ENCODE data around the gene LEFTY2.

LEFTY2 gene

GRCh38 chr1:225928186-225929175 is 12.5 kb downstream of the LEFTY2 start:
- DNase-seq, result no peak

GRCh38 chr1:225926551-225927113 is 14.4 kb downstream of the LEFTY2 start:
- no peak for DNase-seq

- DNase-seq, result peak; percentile 98
Measured at GRCh38 chr1:225923692-225924555, 17.1 kb downstream of the LEFTY2 start, which contains the start of gene PYCR2. TSS of gene PYCR2 (minus strand) at chr1:225924250. CDS start at chr1:225924110, 140 bp downstream.

- DNase-seq, result no peak
Measured at GRCh38 chr1:225923381-225923691, 17.7 kb downstream of the LEFTY2 start.

- peak; percentile 14 for DNase-seq
Measured at GRCh38 chr1:225921734-225922709, 19.0 kb downstream of the LEFTY2 start.

GRCh38 chr1:225919906-225920305 is 21.1 kb downstream of the LEFTY2 start:
- peak; percentile 69 for DNase-seq

- no peak for DNase-seq
Measured at GRCh38 chr1:225918280-225918679, 22.7 kb downstream of the LEFTY2 start.

- peak; percentile 23 for DNase-seq
Measured at GRCh38 chr1:225917536-225917935, 23.5 kb downstream of the LEFTY2 start.

- no peak for DNase-seq
Measured at GRCh38 chr1:225917101-225917500, 23.9 kb downstream of the LEFTY2 start.

- no peak for DNase-seq
Measured at GRCh38 chr1:225915538-225915991, 25.5 kb downstream of the LEFTY2 start.

GRCh38 chr1:225914947-225915346 is 26.1 kb downstream of the LEFTY2 start:
- DNase-seq, result no peak

GRCh38 chr1:225914391-225914790 is 26.6 kb downstream of the LEFTY2 start:
- no peak for DNase-seq

- DNase-seq, result peak; percentile 73
Measured at GRCh38 chr1:225911191-225912130, 29.6 kb downstream of the LEFTY2 start.

- no peak for DNase-seq
Measured at GRCh38 chr1:225909477-225909876, 31.5 kb downstream of the LEFTY2 start.

GRCh38 chr1:225908773-225909172 is 32.2 kb downstream of the LEFTY2 start:
- no peak for DNase-seq

- no peak for DNase-seq
Measured at GRCh38 chr1:225908013-225908640, 32.9 kb downstream of the LEFTY2 start.

- no peak for DNase-seq
Measured at GRCh38 chr1:225907341-225907740, 33.7 kb downstream of the LEFTY2 start.

- DNase-seq, result no peak
Measured at GRCh38 chr1:225906467-225906866, 34.6 kb downstream of the LEFTY2 start.

- DNase-seq, result no peak
Measured at GRCh38 chr1:225903623-225904022, 37.4 kb downstream of the LEFTY2 start.

Data from activated CD4-positive, alpha-beta T cell treated with anti-CD3 and anti-CD28 coated beads, Interleukin-10, Interleukin-2, amounts not matched to agents 100 ng/mL and 50 ng/mL, durations not matched to agents 16 hours and 8 hours (primary cell).